ENCODE measurements around the gene CACNA1C.

The CACNA1C gene

GRCh38 chr12:2639020-2639298 lies 586.2 kb downstream of the CACNA1C start:
- H3K27ac ChIP-seq: no peak overlapping the region
- no peak for DNase-seq (ENCODE audit: low read depth, low spot score)

GRCh38 chr12:2640281-2640680 lies 587.5 kb downstream of the CACNA1C start:
- peak overlapping the region; percentile 6 for H3K27ac ChIP-seq

DNA sequence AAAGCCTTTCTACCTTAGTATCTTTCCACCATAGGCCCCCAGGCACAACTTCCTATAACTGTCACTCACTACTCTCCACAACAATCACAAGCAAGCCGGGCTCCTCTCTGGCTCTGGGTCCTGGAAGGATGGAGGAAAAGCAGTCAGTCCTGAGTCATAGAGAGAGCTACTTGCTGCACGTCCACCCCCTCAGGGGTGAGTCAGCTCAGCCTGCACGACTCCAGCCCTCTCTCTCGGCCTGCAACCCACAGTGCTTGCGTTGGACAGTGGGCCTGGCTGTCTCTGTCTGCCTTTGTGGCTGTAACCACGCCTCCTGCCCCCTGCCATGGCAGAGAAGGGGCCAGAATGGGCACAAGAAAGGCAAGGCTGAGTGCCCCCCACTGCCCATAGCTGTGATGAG lies 587.9 kb downstream of the CACNA1C start:
- peak; percentile 75 for DNase-seq (ENCODE audit: low read depth, low spot score)
- H3K27ac ChIP-seq: peak overlapping the region; percentile 6

More at GRCh38 chr12:2640281-2640680, 587.5 kb downstream of the CACNA1C start:
- no peak for DNase-seq (ENCODE audit: low read depth, low spot score)

DNA sequence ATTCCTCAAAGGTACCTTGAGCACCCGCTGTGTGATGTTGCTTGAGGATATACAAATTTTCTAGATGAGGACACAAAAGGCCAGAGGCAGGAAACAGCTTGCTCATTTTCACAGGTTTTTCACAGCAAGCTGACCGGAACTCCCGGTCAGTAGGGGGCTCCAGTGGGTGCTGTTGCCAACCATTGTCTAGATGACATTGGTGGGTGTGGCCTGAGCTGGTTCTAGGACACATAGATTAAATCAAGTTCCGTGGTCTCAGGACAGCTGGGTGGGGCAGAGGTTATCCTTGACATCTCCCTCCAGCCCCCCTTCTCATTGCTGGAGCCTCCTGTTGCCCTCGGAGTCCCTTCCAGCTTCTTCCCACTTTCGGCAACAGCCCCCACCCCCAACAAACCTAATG lies 588.4 kb downstream of the CACNA1C start:
- no peak overlapping the region for H3K27ac ChIP-seq
- no peak for DNase-seq (ENCODE audit: low read depth, low spot score)

DNA sequence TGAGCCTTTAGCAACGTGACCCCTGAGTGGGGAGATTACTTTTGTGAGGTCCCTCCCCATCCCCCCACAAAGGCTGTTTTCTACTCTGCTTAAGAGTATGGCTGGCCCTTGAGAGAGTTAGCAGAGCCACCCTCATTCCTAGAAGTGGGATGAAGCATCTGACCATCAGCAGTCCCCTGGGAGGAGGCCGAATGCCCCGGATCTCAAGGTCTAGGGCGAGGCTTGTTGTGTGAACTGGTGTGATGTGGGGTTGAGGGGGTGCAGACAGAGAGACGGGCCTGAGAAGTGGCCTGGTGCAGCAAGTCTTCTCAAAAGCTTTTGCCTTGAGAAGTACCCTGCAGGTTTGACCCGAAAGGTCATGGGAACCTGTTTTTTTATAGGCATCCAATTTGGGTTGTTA lies 589.0 kb downstream of the CACNA1C start:
- DNase-seq (ENCODE audit: low read depth, low spot score): no peak
- no peak overlapping the region for H3K27ac ChIP-seq

DNA sequence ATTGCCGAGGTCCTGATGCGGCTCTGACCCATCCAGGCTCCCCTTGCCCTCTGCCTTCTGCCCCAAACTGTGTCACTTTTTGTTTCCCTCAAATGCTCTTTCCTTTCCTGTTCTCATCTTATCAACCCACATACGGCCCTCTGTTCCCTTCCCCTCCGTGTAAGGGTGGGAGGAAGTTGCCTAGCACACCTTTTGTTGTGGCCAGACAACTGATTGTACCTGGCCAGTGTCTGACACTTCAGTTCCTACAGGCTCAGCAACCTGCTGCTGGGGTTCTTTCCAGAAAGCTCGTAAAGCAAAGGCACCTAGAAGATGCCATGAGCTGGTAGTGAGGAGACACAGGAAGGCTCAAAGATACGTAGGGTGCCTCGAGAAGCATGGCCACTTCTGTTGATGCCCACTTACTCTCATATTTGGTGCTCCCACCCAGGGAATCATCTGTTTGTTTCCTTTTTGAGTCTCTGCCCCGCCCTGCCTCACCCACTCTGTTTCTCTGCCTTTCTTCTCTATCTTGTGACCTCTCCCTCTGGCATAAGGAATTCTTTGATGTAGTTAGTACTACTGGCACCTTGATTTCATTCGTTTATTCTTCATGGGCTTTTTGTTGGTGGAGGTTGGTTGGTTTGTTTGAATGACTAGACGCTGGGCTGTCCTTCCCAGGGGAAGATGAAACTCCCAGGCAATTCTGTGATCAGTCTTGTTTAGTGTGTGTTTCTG lies 589.5 kb downstream of the CACNA1C start:
- DNase-seq (ENCODE audit: low read depth, low spot score): no peak
- no peak overlapping the region for H3K27ac ChIP-seq

DNA sequence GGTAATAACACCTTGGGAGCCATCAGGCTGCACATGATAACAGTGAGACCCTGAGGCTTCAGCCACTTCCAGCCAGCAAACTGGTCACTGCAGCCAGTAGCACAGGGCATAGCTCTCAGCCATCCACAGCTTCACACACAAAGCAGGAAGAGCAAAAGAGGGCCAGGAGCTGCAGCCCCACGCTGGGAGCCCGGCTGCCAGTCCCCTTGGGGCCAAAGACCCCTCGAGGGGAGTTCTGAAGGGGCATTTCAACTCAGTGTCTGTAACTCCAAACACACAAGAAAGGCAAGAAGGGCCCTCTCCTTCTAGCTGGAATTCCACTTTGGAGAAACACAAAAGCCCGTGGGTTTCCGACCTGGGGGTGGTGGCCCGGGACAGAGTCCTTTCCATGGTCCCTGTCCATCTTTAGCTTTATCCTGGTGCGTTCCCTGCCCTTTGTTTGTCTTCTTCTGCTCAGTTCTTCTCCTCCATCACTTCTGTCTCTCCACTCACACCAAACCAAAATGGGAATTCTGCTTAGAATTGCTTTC lies 590.2 kb downstream of the CACNA1C start:
- H3K27ac ChIP-seq: no peak overlapping the region
- DNase-seq (ENCODE audit: low read depth, low spot score): no peak

- H3K27ac ChIP-seq: no peak overlapping the region
- DNase-seq (ENCODE audit: low read depth, low spot score): no peak
Measured at GRCh38 chr12:2643576-2644135, 590.9 kb downstream of the CACNA1C start.

DNA sequence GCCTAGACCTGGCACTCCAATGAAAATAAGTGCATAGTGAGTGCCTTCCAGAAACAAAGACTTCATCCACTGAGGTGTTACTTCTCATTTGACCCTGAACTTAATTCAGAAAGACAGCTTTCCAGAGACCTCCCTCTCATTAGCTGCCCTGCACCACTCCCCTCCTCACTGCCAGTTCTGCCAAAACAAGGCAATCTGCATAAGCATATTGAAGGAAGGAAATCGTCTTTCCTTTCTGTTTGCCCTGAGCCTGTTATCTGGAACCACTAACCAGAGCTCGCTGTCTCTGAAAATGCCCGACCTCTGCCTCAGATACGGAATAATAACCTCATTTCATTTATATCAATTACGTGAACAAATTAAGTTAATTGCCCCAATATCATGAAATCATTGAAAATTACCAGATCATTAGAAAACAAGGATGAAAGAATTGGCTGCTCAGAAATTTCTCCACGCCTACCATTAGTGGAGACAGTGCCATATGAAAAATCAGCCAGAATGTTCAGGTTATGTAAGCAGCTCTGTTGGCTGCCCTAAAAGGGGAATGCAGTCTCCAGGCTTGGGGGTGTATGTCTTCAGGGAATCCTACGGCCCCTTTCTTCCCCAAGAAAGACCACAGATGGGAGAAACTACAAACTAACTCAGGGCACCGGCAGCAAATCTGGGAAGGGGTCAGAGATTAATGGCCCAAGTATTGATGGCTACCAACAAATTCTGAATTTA lies 592.1 kb downstream of the CACNA1C start:
- no peak overlapping the region for H3K27ac ChIP-seq
- no peak for DNase-seq (ENCODE audit: low read depth, low spot score)

DNA sequence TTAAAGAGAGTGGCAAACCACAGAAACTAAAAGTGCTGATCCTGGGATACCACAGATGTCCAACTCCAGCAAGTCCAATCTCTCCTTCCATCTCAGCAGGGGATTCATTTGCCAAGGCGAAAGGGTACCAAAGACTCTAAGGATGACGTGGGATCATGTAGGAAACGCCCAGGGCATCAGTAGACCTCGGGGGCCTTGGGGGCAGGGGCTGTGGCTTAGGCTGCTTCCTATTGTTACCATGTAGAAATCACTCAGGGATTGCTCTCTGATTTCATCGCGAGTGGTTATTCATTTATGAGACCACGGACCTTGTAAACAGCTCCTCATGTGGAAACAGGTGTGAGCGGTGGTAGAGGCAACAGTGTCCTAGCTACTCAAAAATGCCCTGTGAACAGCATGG lies 592.7 kb downstream of the CACNA1C start:
- no peak overlapping the region for H3K27ac ChIP-seq
- DNase-seq (ENCODE audit: low read depth, low spot score): no peak

DNA sequence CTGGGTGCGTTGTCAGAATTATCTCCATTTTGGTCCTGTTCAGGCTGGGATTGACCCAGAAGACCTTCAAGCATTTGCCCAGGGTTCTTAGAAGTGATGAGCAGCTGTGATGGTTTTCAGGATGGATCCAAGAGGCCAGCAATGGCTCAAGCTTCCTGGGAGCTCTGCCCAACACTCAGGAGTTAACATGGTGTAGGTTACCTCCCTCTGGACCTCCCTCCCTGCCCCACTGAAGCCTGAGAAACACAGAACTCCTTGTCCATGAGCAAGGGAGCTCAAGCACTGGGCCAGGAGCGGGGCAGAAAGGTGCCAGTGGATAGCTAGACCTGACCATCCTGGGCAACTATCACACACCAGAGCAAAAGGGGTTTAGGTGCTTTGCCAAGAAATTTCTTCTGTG lies 593.6 kb downstream of the CACNA1C start:
- H3K27ac ChIP-seq: no peak overlapping the region
- no peak for DNase-seq (ENCODE audit: low read depth, low spot score)

DNA sequence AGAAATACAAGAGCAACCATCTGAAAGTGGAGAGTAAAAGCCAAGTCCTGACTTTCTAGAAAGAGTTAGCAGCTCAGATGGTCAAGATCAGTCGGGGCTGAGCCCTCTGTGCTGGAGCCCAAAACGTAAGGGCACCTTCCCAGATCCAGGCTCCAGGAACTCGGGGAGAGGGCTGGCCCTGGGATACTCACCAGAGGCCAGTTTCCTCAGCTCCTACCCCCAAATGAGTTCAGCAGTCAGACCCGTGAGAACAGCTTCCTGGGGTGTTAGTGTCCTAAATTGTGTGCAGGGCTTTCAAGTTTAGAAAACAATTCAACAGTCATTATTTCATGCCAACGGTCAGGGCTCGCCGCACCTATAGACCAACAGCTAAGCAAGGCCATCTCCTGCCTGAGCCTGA lies 594.4 kb downstream of the CACNA1C start:
- no peak overlapping the region for H3K27ac ChIP-seq

GRCh38 chr12:2648406-2648805 lies 595.6 kb downstream of the CACNA1C start:
- DNase-seq (ENCODE audit: low read depth, low spot score): no peak
- no peak overlapping the region for H3K27ac ChIP-seq

More for the DNA sequence above, 594.4 kb downstream of the CACNA1C start:
- DNase-seq (ENCODE audit: low read depth, low spot score): no peak

- no peak overlapping the region for H3K27ac ChIP-seq
- DNase-seq (ENCODE audit: low read depth, low spot score): no peak
Measured at GRCh38 chr12:2649201-2650030, 596.6 kb downstream of the CACNA1C start.

GRCh38 chr12:2650261-2651067 lies 597.7 kb downstream of the CACNA1C start:
- no peak for DNase-seq (ENCODE audit: low read depth, low spot score)
- H3K27ac ChIP-seq: no peak overlapping the region

DNA sequence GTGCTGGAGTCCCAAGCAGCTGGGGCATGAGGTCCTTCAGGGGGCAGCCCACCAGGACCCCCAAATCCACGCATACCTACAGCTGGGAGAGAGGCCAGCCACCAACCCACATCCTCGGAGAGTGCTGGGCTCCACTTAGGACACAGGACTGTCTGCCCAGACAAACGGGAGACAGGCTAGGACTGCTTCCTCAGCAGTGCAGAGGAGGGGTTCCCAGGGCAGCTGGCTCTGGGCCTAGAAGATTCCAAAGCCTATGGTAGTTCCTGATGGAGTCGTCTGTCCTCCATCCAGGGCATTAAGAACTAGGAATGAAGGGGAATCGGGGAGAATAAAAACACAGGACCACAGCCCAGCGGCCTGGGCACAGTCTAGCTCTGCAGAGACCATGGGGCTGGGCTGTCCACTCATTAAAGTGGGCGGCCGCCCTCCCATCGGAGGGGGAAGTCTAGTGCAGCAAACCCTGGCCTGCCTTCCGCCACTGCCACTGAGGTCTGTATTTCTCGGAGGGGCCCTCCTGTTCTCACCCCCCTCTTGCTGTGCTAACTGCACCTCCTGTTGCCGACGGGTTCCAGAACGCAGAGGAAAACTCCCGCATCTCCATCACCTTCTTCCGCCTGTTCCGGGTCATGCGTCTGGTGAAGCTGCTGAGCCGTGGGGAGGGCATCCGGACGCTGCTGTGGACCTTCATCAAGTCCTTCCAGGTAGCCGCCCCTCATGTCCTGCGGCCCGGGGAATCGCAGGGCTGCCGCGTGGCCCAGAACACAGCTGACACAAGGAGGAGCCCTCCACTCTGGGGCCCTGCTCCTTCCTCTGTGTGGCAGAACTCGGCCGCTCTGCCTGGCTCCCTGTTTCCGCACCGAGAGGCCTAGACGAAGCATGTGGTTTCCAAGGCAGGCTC lies 598.5 kb downstream of the CACNA1C start:
- H3K27ac ChIP-seq: no peak overlapping the region
- no peak for DNase-seq (ENCODE audit: low read depth, low spot score)

- no peak for DNase-seq (ENCODE audit: low read depth, low spot score)
- H3K27ac ChIP-seq: no peak overlapping the region
Measured at GRCh38 chr12:2652011-2652400, 599.2 kb downstream of the CACNA1C start.

DNA sequence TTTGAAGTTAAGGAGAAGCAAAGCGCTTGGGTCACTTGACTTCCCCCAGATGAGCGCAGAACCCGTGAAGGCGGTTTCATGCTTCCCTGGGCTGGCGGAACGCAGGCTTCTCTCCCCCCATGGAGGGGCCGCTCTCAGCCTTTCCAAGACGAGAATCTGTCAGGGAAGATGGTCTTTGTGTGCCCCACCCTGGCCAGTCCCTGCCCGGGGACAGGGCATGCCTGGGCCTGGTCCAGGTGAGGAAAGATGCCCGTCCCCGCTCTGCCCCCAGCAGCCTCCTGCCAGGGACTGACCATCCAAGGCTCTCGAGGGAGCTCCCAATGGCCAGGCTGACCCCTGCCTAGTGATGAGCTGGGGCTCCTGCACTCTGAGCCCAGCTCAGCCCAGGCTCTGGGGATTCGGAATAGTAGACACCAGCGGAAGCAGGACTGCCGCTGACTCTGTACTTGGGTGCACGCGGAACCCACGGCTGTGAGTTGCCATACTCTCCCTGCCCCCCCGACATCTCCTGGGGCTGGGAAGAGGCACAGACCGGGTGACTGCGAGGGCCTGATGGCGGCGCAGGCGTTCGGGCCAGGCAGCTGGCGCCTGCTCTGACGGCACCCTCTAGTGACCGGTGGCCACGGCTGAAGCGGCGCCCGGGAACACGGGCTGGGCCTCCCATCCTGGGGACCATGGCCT lies 599.8 kb downstream of the CACNA1C start:
- DNase-seq (ENCODE audit: low read depth, low spot score): no peak
- H3K27ac ChIP-seq: no peak overlapping the region
